Stimulated activated CD4-positive, alpha-beta T cell treated with anti-CD3 and anti-CD28 coated beads, Interleukin-4, amount 100 ng/mL, for 24 hours (primary cell): ENCODE measurements around the gene TSPAN11.
"Not testable (repeated sequence)": the region's sequence is repeated elsewhere in the genome, so short reads cannot be mapped to it uniquely, and the experiment has no call there.

Experiments used
- DNase-seq: peaks from one replicate; pipeline ENCODE4 v3.0.0-alpha.2; 2020

Gene TSPAN11

GRCh38 chr12:31005256-31005943 lies 78.9 kb downstream of the TSPAN11 start:
- DNase-seq, result no peak

- DNase-seq, result no peak
Observed at GRCh38 chr12:31005944-31006361, 79.4 kb downstream of the TSPAN11 start.

- DNase-seq, result no peak
Observed at GRCh38 chr12:31006416-31007152, 80.0 kb downstream of the TSPAN11 start.

GRCh38 chr12:31007153-31007495 lies 80.6 kb downstream of the TSPAN11 start:
- DNase-seq, result no peak

GRCh38 chr12:31007636-31008175 lies 81.2 kb downstream of the TSPAN11 start:
- DNase-seq, result no peak

- DNase-seq, result no peak
Observed at GRCh38 chr12:31008241-31008761, 81.8 kb downstream of the TSPAN11 start.

- no peak for DNase-seq
Observed at GRCh38 chr12:31008961-31009840, 82.7 kb downstream of the TSPAN11 start.

- no peak for DNase-seq
Observed at GRCh38 chr12:31009976-31010375, 83.4 kb downstream of the TSPAN11 start.

- DNase-seq, result no peak
Observed at GRCh38 chr12:31011336-31011735, 84.8 kb downstream of the TSPAN11 start.

- no peak for DNase-seq
Observed at GRCh38 chr12:31011746-31012566, 85.4 kb downstream of the TSPAN11 start.

GRCh38 chr12:31012567-31012891 lies 86.0 kb downstream of the TSPAN11 start:
- not testable (repeated sequence) for DNase-seq

- no peak for DNase-seq
Observed at GRCh38 chr12:31015215-31015614, 88.7 kb downstream of the TSPAN11 start.

GRCh38 chr12:31016057-31016456 lies 89.5 kb downstream of the TSPAN11 start:
- DNase-seq, result no peak

- DNase-seq, result no peak
Observed at GRCh38 chr12:31017535-31017934, 91.0 kb downstream of the TSPAN11 start.

- no peak for DNase-seq
Observed at GRCh38 chr12:31018106-31018789, 91.7 kb downstream of the TSPAN11 start.

- no peak for DNase-seq
Observed at GRCh38 chr12:31018790-31019505, 92.4 kb downstream of the TSPAN11 start.

- no peak for DNase-seq
Observed at GRCh38 chr12:31019561-31019960, 93.0 kb downstream of the TSPAN11 start.

- DNase-seq, result no peak
Observed at GRCh38 chr12:31019976-31020375, 93.4 kb downstream of the TSPAN11 start.

- DNase-seq, result no peak
Observed at GRCh38 chr12:31020385-31021166, 94.0 kb downstream of the TSPAN11 start.

GRCh38 chr12:31021181-31021580 lies 94.6 kb downstream of the TSPAN11 start:
- no peak for DNase-seq
